Measurements from ENCODE around the gene NEURL3.

- TF ChIP-seq CTCF (IDR thresholded peaks at IDR 0.05) (no peak), POLR2A (IDR thresholded peaks at IDR 0.05) (no peak)
Measured at GRCh38 chr2:96498021-96498431, 7.1 kb downstream of the NEURL3 start.

Measured in adrenal gland (tissue), 5 donors.